SK-N-SH (cell line): ENCODE data around the gene GRK5. TPM values are rescaled to one million over a fixed set of nuclear protein-coding genes. Genes with fewer than 3 reads are reported as not detected.

ENCODE experiments used
- CTCF ChIA-PET: fragments of 300-600, 350-600 bp; formaldehyde crosslinking; extraction: SDS; loops from one replicate; lab custom pipeline; 2021; lab: Yijun Ruan, JAX
- POLR2A ChIA-PET: fragments of 350-600 bp; sonication (Branson Sonifier 250); formaldehyde crosslinking; extraction: SDS; loops from one replicate; lab custom pipeline; 2020; ENCODE audit warnings: antibody characterized with exemption, inconsistent platforms; lab: Yijun Ruan, JAX
- DNase-seq: peaks from one replicate; pipeline ENCODE4 v3.0.0; 2012
- H2AFZ ChIP-seq: fragments of 200-600 bp; sonication (generic); 2 replicates; pipeline ENCODE4 v1.8.1; 2016; ENCODE audit warnings: antibody characterized with exemption, mild to moderate bottlenecking, low read depth
- H3F3A ChIP-seq: fragments of 200-600 bp; sonication (generic); replicated peaks from 2 replicates; pipeline ENCODE3; 2016; ENCODE audit warnings: antibody characterized with exemption, mild to moderate bottlenecking; ENCODE audit not compliant: insufficient read depth
- H3K27ac ChIP-seq, 2 experiments: fragments of 200-500 bp in 1 of 2; fragments of 200-600 bp in 1 of 2; sonication (Bioruptor generic) in 1 of 2; sonication (generic), shearing (Covaris generic) in 1 of 2; 2 replicates each; pipeline versions ENCODE4 v1.5.1 to v1.6.1; 2014 to 2016; ENCODE audit warnings: low read depth in 2 of 2, inconsistent platforms in 1 of 2, low read length in 1 of 2, mild to moderate bottlenecking in 1 of 2, mixed read lengths in 1 of 2
- H3K27me3 ChIP-seq: fragments of 200-600 bp; sonication (generic), shearing (Covaris generic); 2 replicates; pipeline ENCODE4 v1.6.1; 2016; ENCODE audit warnings: mixed run types; ENCODE audit not compliant: insufficient read depth
- H3K36me3 ChIP-seq, 2 experiments: fragments of 200-500 bp in 1 of 2; fragments of 200-600 bp in 1 of 2; sonication (Bioruptor generic) in 1 of 2; sonication (generic) in 1 of 2; replicated peaks in 1 of 2; 2 replicates each; pipeline versions ENCODE3 to v1.5.1; 2014 to 2016; ENCODE audit warnings: low read length in 1 of 2, mild to moderate bottlenecking in 1 of 2; ENCODE audit not compliant: insufficient read depth in 2 of 2, control insufficient read depth in 1 of 2
- H3K4me1 ChIP-seq, 2 experiments: fragments of 200-500 bp in 1 of 2; fragments of 200-600 bp in 1 of 2; sonication (Bioruptor generic) in 1 of 2; sonication (generic), shearing (Covaris generic) in 1 of 2; 2 replicates each; pipeline versions ENCODE4 v1.5.1 to v1.6.1; 2014 to 2016; ENCODE audit warnings: low read depth in 1 of 2, low read length in 1 of 2, mixed run types in 1 of 2; ENCODE audit not compliant: insufficient read depth in 2 of 2, control insufficient read depth in 1 of 2
- H3K4me2 ChIP-seq: fragments of 200-600 bp; sonication (generic), shearing (Covaris generic); 2 replicates; pipeline ENCODE4 v1.6.1; 2017; ENCODE audit warnings: mixed run types
- H3K4me3 ChIP-seq, 2 experiments: fragments of 200-500 bp in 1 of 2; fragments of 200-600 bp in 1 of 2; sonication (Bioruptor generic) in 1 of 2; sonication (generic), shearing (Covaris generic) in 1 of 2; 2 replicates each; pipeline versions ENCODE4 v1.5.1 to v1.8.1; 2014 to 2016; ENCODE audit warnings: low read depth in 2 of 2, inconsistent platforms in 1 of 2, low read length in 1 of 2, mild to moderate bottlenecking in 1 of 2, mixed read lengths in 1 of 2, moderate library complexity in 1 of 2
- H3K79me2 ChIP-seq: fragments of 200-600 bp; sonication (generic); 2 replicates; pipeline ENCODE4 v1.8.1; 2017; ENCODE audit warnings: mild to moderate bottlenecking; ENCODE audit not compliant: insufficient read depth
- H3K9ac ChIP-seq: fragments of 200-600 bp; sonication (generic); 2 replicates; pipeline ENCODE4 v1.6.1; 2017; ENCODE audit warnings: mixed run types
- H3K9me2 ChIP-seq: fragments of 200-600 bp; sonication (generic); 2 replicates; pipeline ENCODE4 v1.6.1; 2017; ENCODE audit warnings: mixed run types
- H3K9me3 ChIP-seq: fragments of 200-600 bp; sonication (generic); 2 replicates; pipeline ENCODE4 v1.6.1; 2017; ENCODE audit warnings: mixed run types, mild to moderate bottlenecking, moderate library complexity
- H4K20me1 ChIP-seq: fragments of 200-600 bp; sonication (generic); 2 replicates; pipeline ENCODE4 v1.6.1; 2017; ENCODE audit warnings: mild to moderate bottlenecking, mixed run types; ENCODE audit not compliant: insufficient read depth
- CHD2 ChIP-seq: fragments of 150-350 bp; IDR thresholded peaks from 2 replicates; pipeline ENCODE4 v1.6.1; 2018; ENCODE audit warnings: low read length; ENCODE audit not compliant: partially characterized antibody
- EP300 ChIP-seq, 2 experiments: IDR thresholded peaks; 2 replicates each; pipeline versions ENCODE4 v1.4.0 to v1.6.1; 2012; ENCODE audit warnings: borderline replicate concordance in 1 of 2, low read depth in 1 of 2, low read length in 1 of 2
- FOXJ3 ChIP-seq: sonication (generic); formaldehyde crosslinking; IDR thresholded peaks from 2 replicates; pipeline ENCODE4 v1.5.1; 2020; ENCODE audit warnings: mild to moderate bottlenecking, missing genetic modification reagents
- GABPA ChIP-seq: IDR thresholded peaks from 2 replicates; pipeline ENCODE4 v1.4.0; 2012; ENCODE audit warnings: low read depth, mild to moderate bottlenecking
- GATA2 ChIP-seq: sonication (generic); formaldehyde crosslinking; IDR thresholded peaks from 2 replicates; pipeline ENCODE4 v1.5.0; 2020; ENCODE audit warnings: mild to moderate bottlenecking, missing genetic modification reagents
- JUND ChIP-seq: IDR thresholded peaks from 2 replicates; pipeline ENCODE4 v1.4.0; 2012
- MXI1 ChIP-seq: IDR thresholded peaks from 2 replicates; pipeline ENCODE4 v1.6.1; 2012; ENCODE audit warnings: mild to moderate bottlenecking, low read depth, low read length, improper control_type of control experiment
- NFIC ChIP-seq: IDR thresholded peaks from 2 replicates; pipeline ENCODE4 v1.4.0; 2012; ENCODE audit warnings: borderline replicate concordance
- PBX3 ChIP-seq: IDR thresholded peaks from 2 replicates; pipeline ENCODE4; 2012
- POLR2AphosphoS5 ChIP-seq: IDR thresholded peaks from 2 replicates; pipeline ENCODE4 v1.6.1; 2012; ENCODE audit warnings: low read depth, low read length
- RAD21 ChIP-seq: IDR thresholded peaks from 2 replicates; pipeline ENCODE4 v1.6.1; 2012; ENCODE audit warnings: mild to moderate bottlenecking, low read length
- RCOR1 ChIP-seq: fragments of 150-350 bp; IDR thresholded peaks from 2 replicates; pipeline ENCODE4 v1.6.1; 2017; ENCODE audit warnings: antibody characterized with exemption, low read length
- RFX5 ChIP-seq: IDR thresholded peaks from 2 replicates; pipeline ENCODE4 v1.6.1; 2012; ENCODE audit warnings: mild to moderate bottlenecking, improper control_type of control experiment, low read length
- SIN3A ChIP-seq: IDR thresholded peaks from 2 replicates; pipeline ENCODE4 v1.6.1; 2012; ENCODE audit warnings: low read depth, mild to moderate bottlenecking, low read length, moderate library complexity, borderline replicate concordance
- TCF12 ChIP-seq: IDR thresholded peaks from 2 replicates; pipeline ENCODE4 v1.4.0; 2012
- ZBTB33 ChIP-seq: IDR thresholded peaks from 2 replicates; pipeline ENCODE4 v1.4.0; 2012; ENCODE audit warnings: low read depth, borderline replicate concordance
- WGBS: methylation state at CpG from one replicate; pipeline ENCODE4 v1.1.6; 2017; ENCODE audit warnings: low lambda C conversion rate; 5-methylcytosine and 5-hydroxymethylcytosine counted together
- polyA plus RNA-seq, 3 experiments: library from polyadenylated mRNA; depleted of rRNA; stranded (reverse); fragments of >200 nt; gene quantifications; 2 replicates each; pipeline ENCODE4 v1.2.3, GENCODE V29; 2012
- TF ChIP-seq, protein P1 (sequence below): IDR thresholded peaks from 2 replicates; pipeline ENCODE4 v1.4.0; 2012; ENCODE audit warnings: low read depth, borderline replicate concordance
- TF ChIP-seq, protein P2 (sequence below): IDR thresholded peaks from 2 replicates; pipeline ENCODE4 v1.4.0; 2012; ENCODE audit warnings: low read depth

Gene GRK5
- polyA plus RNA-seq, 1 of the 3 experiments (the other 2 are of a cell fraction): 12.1 TPM

- Histone ChIP-seq H3K27me3 (no peaks in the 10 kb centered on the region), H3K27ac (peak overlapping the region; percentile 36 to 95; a peak in 3 of 4 replicates), H3K79me2 (no peaks in the 10 kb centered on the region), H3K36me3 (no peaks in the 10 kb centered on the region), H3K4me2 (peak overlapping the region; percentile 31; the same call in 1 of the 2 replicates), H3K4me1 (peaks cover 7 to 62% of the 10 kb centered on the region in 2 experiments; a peak in 2 of 4 replicates), H3K4me3 (no peak overlapping the region), H4K20me1 (no peaks in the 10 kb centered on the region), H2AFZ (peak overlapping the region; percentile 30; the same call in 1 of the 2 replicates), H3K9me3 (no peaks in the 10 kb centered on the region), H3K9ac (no peak overlapping the region), H3K9me2 (no peaks in the 10 kb centered on the region), H3F3A (no peaks in the 10 kb centered on the region)
- peak; percentile 96 for DNase-seq
- WGBS: 56% methylated on average over 15 of the region's 31 CpGs
- TF ChIP-seq RFX5: no peak
- peak; percentile 72 for TF ChIP-seq TCF12
- TF ChIP-seq, protein P1, sequence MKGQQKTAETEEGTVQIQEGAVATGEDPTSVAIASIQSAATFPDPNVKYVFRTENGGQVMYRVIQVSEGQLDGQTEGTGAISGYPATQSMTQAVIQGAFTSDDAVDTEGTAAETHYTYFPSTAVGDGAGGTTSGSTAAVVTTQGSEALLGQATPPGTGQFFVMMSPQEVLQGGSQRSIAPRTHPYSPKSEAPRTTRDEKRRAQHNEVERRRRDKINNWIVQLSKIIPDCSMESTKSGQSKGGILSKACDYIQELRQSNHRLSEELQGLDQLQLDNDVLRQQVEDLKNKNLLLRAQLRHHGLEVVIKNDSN: peak; percentile 7; the same call in 1 of the 2 replicates
- TF ChIP-seq EP300 (IDR thresholded peaks at IDR 0.05; ENCODE audit: borderline replicate concordance in 1 of 2, low read depth in 1 of 2, low read length in 1 of 2): no peak
- TF ChIP-seq, protein P2, sequence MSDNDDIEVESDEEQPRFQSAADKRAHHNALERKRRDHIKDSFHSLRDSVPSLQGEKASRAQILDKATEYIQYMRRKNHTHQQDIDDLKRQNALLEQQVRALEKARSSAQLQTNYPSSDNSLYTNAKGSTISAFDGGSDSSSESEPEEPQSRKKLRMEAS: peak; percentile 92
- 0 out of 2 replicates have a peak, but pooled peaks have one; percentile 31 for TF ChIP-seq RCOR1
- TF ChIP-seq JUND: no peak
- TF ChIP-seq SIN3A: 0 out of 2 replicates have a peak, but pooled peaks have one; percentile 35
- TF ChIP-seq POLR2AphosphoS5: no peak
- no peak; the same call in 1 of the 2 replicates for TF ChIP-seq RAD21
- peak; percentile 84 for TF ChIP-seq FOXJ3
- TF ChIP-seq GATA2 (CRISPR knock-in tag): peak; percentile 14
- TF ChIP-seq GABPA: no peak
- peak; percentile 59 for TF ChIP-seq PBX3
- TF ChIP-seq ZBTB33: no peak
- TF ChIP-seq MXI1: peak; percentile 90
- peak; percentile 75 for TF ChIP-seq NFIC
- peak; percentile 55 for TF ChIP-seq CHD2
- POLR2A ChIA-PET: interaction anchor here (1.4 kb wide), 1 partner anchor 10 kb away, joined by 8 read pairs; no protein-coding TSS in a partner anchor
- CTCF ChIA-PET: interaction anchor here (0.8 to 7.5 kb wide), 4 partner anchors 30 to 213 kb away, joined by 3 to 87 read pairs (median 28); partner anchors contain the start of gene GRK5
Observed at GRCh38 chr10:119412244-119413092, 205.1 kb downstream of the GRK5 start.
